GM12878 (cell line): Measurements from ENCODE around the gene CSNK1G1. TPM values are rescaled to one million over a fixed set of nuclear protein-coding genes. Genes with fewer than 3 reads are reported as not detected.

ENCODE experiments used
- E2F4 ChIP-seq: IDR thresholded peaks from 2 replicates; pipeline ENCODE4 v1.6.1; 2012; ENCODE audit warnings: low read depth, low read length, improper control_type of control experiment
- EGR1 ChIP-seq, 2 experiments: IDR thresholded peaks; 1 replicate in 1 of 2; 2 replicates in 1 of 2; pipeline ENCODE4 v1.6.1; 2011 to 2012; ENCODE audit warnings: low read depth in 2 of 2, low read length in 2 of 2, borderline replicate concordance in 1 of 2, mild to moderate bottlenecking in 1 of 2, moderate library complexity in 1 of 2
- FOS ChIP-seq: IDR thresholded peaks from 3 replicates; pipeline ENCODE4 v1.6.1; 2011; ENCODE audit warnings: borderline replicate concordance; ENCODE audit not compliant: insufficient read length; ENCODE audit errors: extremely low read depth
- FOXM1 ChIP-seq: IDR thresholded peaks from 2 replicates; pipeline ENCODE4 v1.6.1; 2012; ENCODE audit warnings: low read depth, mild to moderate bottlenecking, inconsistent platforms, low read length, moderate library complexity
- KDM1A ChIP-seq: fragments of 200-600 bp; sonication (generic); IDR thresholded peaks from 2 replicates; pipeline ENCODE4 v1.6.1; 2016; ENCODE audit warnings: borderline replicate concordance
- NBN ChIP-seq: fragments of 450-650 bp; IDR thresholded peaks from 2 replicates; pipeline ENCODE4 v1.6.1; 2016
- NFIC ChIP-seq: IDR thresholded peaks from 2 replicates; pipeline ENCODE4 v1.6.1; 2012; ENCODE audit warnings: low read depth, mild to moderate bottlenecking, inconsistent platforms, low read length, moderate library complexity
- NRF1 ChIP-seq: conservative IDR thresholded peaks from 2 replicates; pipeline ENCODE4 v1.6.1; 2011; ENCODE audit warnings: mild to moderate bottlenecking, low read depth, low read length, improper control_type of control experiment
- PAX8 ChIP-seq: fragments of 450-650 bp; IDR thresholded peaks from 2 replicates; pipeline ENCODE4 v1.6.1; 2017; ENCODE audit warnings: mild to moderate bottlenecking, moderate library complexity
- PML ChIP-seq: IDR thresholded peaks from 2 replicates; pipeline ENCODE4 v1.6.1; 2012; ENCODE audit warnings: low read length, inconsistent platforms
- POLR2AphosphoS2 ChIP-seq: IDR thresholded peaks from 2 replicates; pipeline ENCODE4 v1.6.1; 2011; ENCODE audit warnings: low read depth, mild to moderate bottlenecking, low read length, improper control_type of control experiment, moderate library complexity
- SMAD1 ChIP-seq: fragments of 450-650 bp; IDR thresholded peaks from 2 replicates; pipeline ENCODE4 v1.6.1; 2018; ENCODE audit warnings: mild to moderate bottlenecking, low read depth; ENCODE audit not compliant: partially characterized antibody
- SMARCA5 ChIP-seq: fragments of 450-650 bp; IDR thresholded peaks from 2 replicates; pipeline ENCODE4 v1.6.1; 2017; ENCODE audit warnings: mild to moderate bottlenecking
- TBL1XR1 ChIP-seq: IDR thresholded peaks from 2 replicates; pipeline ENCODE4 v1.6.1; 2012; ENCODE audit warnings: low read depth, low read length, improper control_type of control experiment
- ZSCAN29 ChIP-seq: fragments of 450-650 bp; IDR thresholded peaks from 2 replicates; pipeline ENCODE4 v1.6.1; 2017; ENCODE audit warnings: mild to moderate bottlenecking, moderate library complexity
- ZZZ3 ChIP-seq: IDR thresholded peaks from 2 replicates; pipeline ENCODE4 v1.6.1; 2011; ENCODE audit warnings: low read depth; ENCODE audit not compliant: control insufficient read depth, insufficient read length
- polyA plus RNA-seq, 11 experiments: library from polyadenylated mRNA; depleted of rRNA in 4 of 11; unstranded in 6 of 11; stranded (reverse) in 5 of 11; fragments of >200 nt; fragmentation: Nextera tagmentation in 4 of 11; fragmentation: Illumina TruSeq in 1 of 11; extraction: Ambion mirVana in 4 of 11; extraction: Trizol in 1 of 11; gene quantifications; 1 replicate in 1 of 11; 2 replicates in 10 of 11; pipeline versions ENCODE4 v1.2.1 to v1.2.3, GENCODE V29; 2011 to 2016; ENCODE audit warnings: inconsistent platforms in 2 of 11, missing spikeins in 2 of 11, low read depth in 1 of 11
- total RNA-seq, 4 experiments: library from RNA; depleted of rRNA in 3 of 4; stranded (reverse); fragments of >200 nt in 3 of 4; fragmentation: Illumina TruSeq in 1 of 4; extraction: Trizol in 1 of 4; gene quantifications; 2 replicates each; pipeline versions ENCODE4 v1.2.1 to v1.2.3, GENCODE V29; 2013 to 2021

CSNK1G1 gene
- total and polyA plus RNA-seq, 10 of the 15 experiments (the other 5 are each of a cell fraction or from before 2014, with no cell fraction given) = 6.1 to 23.4 (median 15.3) TPM

- no peak for TF ChIP-seq ZSCAN29
- TF ChIP-seq ZZZ3 = no peak
- no peak for TF ChIP-seq E2F4
- no peak for TF ChIP-seq NBN
- TF ChIP-seq NFIC = no peak
- no peak for TF ChIP-seq NRF1
- no peak for TF ChIP-seq EGR1 (IDR thresholded peaks at IDR 0.05; ENCODE audit: borderline replicate concordance in 1 of 2, low read depth in 2 of 2, low read length in 2 of 2)
- TF ChIP-seq PAX8 = no peak
- no peak for TF ChIP-seq FOS
- no peak for TF ChIP-seq SMARCA5
- TF ChIP-seq TBL1XR1 = no peak
- TF ChIP-seq KDM1A = no peak
- no peak for TF ChIP-seq SMAD1
- no peak for TF ChIP-seq FOXM1
- no peak for TF ChIP-seq POLR2AphosphoS2
- no peak for TF ChIP-seq PML
Measured at GRCh38 chr15:64249406-64249805, 106.6 kb downstream of the CSNK1G1 start (continued).
